H9 (cell line): Measurements from ENCODE around the gene ARHGDIA. TPM values are rescaled to one million over a fixed set of nuclear protein-coding genes. Genes with fewer than 3 reads are reported as not detected.

ENCODE experiments used
- DNase-seq: peaks from one replicate; pipeline ENCODE4 v3.0.0-alpha.2; 2017
- H2AFZ ChIP-seq: one replicate; pipeline ENCODE4 v1.6.1; 2013; ENCODE audit warnings: mild to moderate bottlenecking, low read length, control low read depth, moderate library complexity
- H2AK5ac ChIP-seq: 2 replicates; pipeline ENCODE4 v1.6.1; 2013; ENCODE audit warnings: low read length, control low read depth, mixed read lengths; ENCODE audit not compliant: insufficient read length
- H2BK120ac ChIP-seq: one replicate; pipeline ENCODE4 v1.6.1; 2013; ENCODE audit warnings: low read depth, mild to moderate bottlenecking, low read length, control low read depth, inconsistent platforms; ENCODE audit not compliant: poor library complexity, severe bottlenecking
- H2BK12ac ChIP-seq: 2 replicates; pipeline ENCODE4 v1.6.1; 2013; ENCODE audit warnings: low read length, control low read depth, mixed read lengths, low read depth; ENCODE audit not compliant: insufficient read length
- H2BK15ac ChIP-seq: 2 replicates; pipeline ENCODE4 v1.6.1; 2013; ENCODE audit warnings: low read depth, low read length, control low read depth
- H2BK20ac ChIP-seq: one replicate; pipeline ENCODE4 v1.6.1; 2013; ENCODE audit warnings: low read depth, mild to moderate bottlenecking, low read length, control low read depth, inconsistent platforms; ENCODE audit not compliant: poor library complexity, severe bottlenecking
- H2BK5ac ChIP-seq: 2 replicates; pipeline ENCODE4 v1.6.1; 2013; ENCODE audit warnings: low read length, control low read depth, mixed read lengths; ENCODE audit not compliant: insufficient read length
- H3K14ac ChIP-seq: 2 replicates; pipeline ENCODE4 v1.6.1; 2013; ENCODE audit warnings: low read length, control low read depth; ENCODE audit not compliant: insufficient read depth
- H3K18ac ChIP-seq: 2 replicates; pipeline ENCODE4 v1.6.1; 2013; ENCODE audit warnings: low read depth, mild to moderate bottlenecking, mixed read lengths, low read length, control low read depth; ENCODE audit not compliant: insufficient read length
- H3K23ac ChIP-seq: 2 replicates; pipeline ENCODE4 v1.6.1; 2013; ENCODE audit warnings: low read length, control low read depth, mixed read lengths, low read depth; ENCODE audit not compliant: insufficient read length
- H3K23me2 ChIP-seq: 2 replicates; pipeline ENCODE4 v1.6.1; 2013; ENCODE audit warnings: low read depth, mild to moderate bottlenecking, mixed read lengths, low read length, control low read depth; ENCODE audit not compliant: insufficient read length, poor library complexity, severe bottlenecking
- H3K27ac ChIP-seq: 2 replicates; pipeline ENCODE4 v1.5.1; 2013; ENCODE audit warnings: low read length, control low read depth, mixed read lengths, low read depth; ENCODE audit not compliant: insufficient read length
- H3K27me3 ChIP-seq: 2 replicates; pipeline ENCODE4 v1.6.1; 2013; ENCODE audit warnings: low read length, control low read depth, inconsistent platforms; ENCODE audit not compliant: insufficient read depth
- H3K4ac ChIP-seq: 2 replicates; pipeline ENCODE4 v1.6.1; 2013; ENCODE audit warnings: low read depth, mild to moderate bottlenecking, control low read depth, inconsistent platforms, low read length, moderate library complexity
- H3K4me1 ChIP-seq: 2 replicates; pipeline ENCODE4 v1.6.1; 2013; ENCODE audit warnings: low read length, control low read depth, inconsistent platforms; ENCODE audit not compliant: insufficient read depth
- H3K4me2 ChIP-seq: 2 replicates; pipeline ENCODE4 v1.6.1; 2013; ENCODE audit warnings: low read length, control low read depth, mixed read lengths; ENCODE audit not compliant: insufficient read length, insufficient read depth
- H3K56ac ChIP-seq: 2 replicates; pipeline ENCODE4 v1.6.1; 2013; ENCODE audit warnings: low read depth, mild to moderate bottlenecking, mixed read lengths, low read length, control low read depth; ENCODE audit not compliant: insufficient read length
- H3K79me1 ChIP-seq: 2 replicates; pipeline ENCODE4 v1.6.1; 2013; ENCODE audit warnings: low read depth, mild to moderate bottlenecking, moderate library complexity, low read length, control low read depth, inconsistent platforms; ENCODE audit not compliant: insufficient read depth, poor library complexity, severe bottlenecking
- H3K79me2 ChIP-seq: 2 replicates; pipeline ENCODE4 v1.6.1; 2013; ENCODE audit warnings: low read length, control low read depth, inconsistent platforms; ENCODE audit not compliant: insufficient read depth
- H3K9ac ChIP-seq: 2 replicates; pipeline ENCODE4 v1.6.1; 2013; ENCODE audit warnings: low read length, control low read depth, mixed read lengths; ENCODE audit not compliant: insufficient read length; ENCODE audit errors: extremely low read depth
- H3K9me3 ChIP-seq: one replicate; pipeline ENCODE4 v1.6.1; 2013; ENCODE audit warnings: low read depth, low read length, inconsistent platforms; ENCODE audit not compliant: control insufficient read depth
- H3T11ph ChIP-seq: one replicate; pipeline ENCODE4 v1.6.1; 2013; ENCODE audit warnings: mild to moderate bottlenecking, low read length, control low read depth, inconsistent platforms
- H4K20me1 ChIP-seq: one replicate; pipeline ENCODE4 v1.6.1; 2013; ENCODE audit not compliant: control insufficient read depth, insufficient read length, insufficient read depth
- H4K5ac ChIP-seq: 2 replicates; pipeline ENCODE4 v1.6.1; 2013; ENCODE audit warnings: low read depth, mild to moderate bottlenecking, mixed read lengths, low read length, control low read depth; ENCODE audit not compliant: insufficient read length
- H4K8ac ChIP-seq: replicated peaks from 2 replicates; pipeline ENCODE4 v1.6.1; 2013; ENCODE audit warnings: low read length, control low read depth, mixed read lengths, low read depth; ENCODE audit not compliant: insufficient read length
- H4K91ac ChIP-seq: 2 replicates; pipeline ENCODE4 v1.6.1; 2013; ENCODE audit warnings: low read depth, mild to moderate bottlenecking, moderate library complexity, mixed read lengths, low read length, control low read depth; ENCODE audit not compliant: insufficient read length
- H3K27ac Mint-ChIP-seq, 3 experiments: 2 replicates in 2 of 3; 3 replicates in 1 of 3; pipeline ENCODE4 v1.8.0; 2020 to 2021; ENCODE audit warnings: mixed read lengths in 3 of 3, mild to moderate bottlenecking in 1 of 3, moderate library complexity in 1 of 3
- H3K27me3 Mint-ChIP-seq: 2 replicates; pipeline ENCODE4 v1.8.0; 2021; ENCODE audit warnings: low read depth, mild to moderate bottlenecking, moderate library complexity, mixed read lengths
- H3K36me3 Mint-ChIP-seq, 3 experiments: 2 replicates in 2 of 3; 3 replicates in 1 of 3; pipeline ENCODE4 v1.8.0; 2020 to 2021; ENCODE audit warnings: low read depth in 3 of 3, mixed read lengths in 3 of 3; ENCODE audit not compliant: insufficient read depth in 1 of 3
- H3K4me1 Mint-ChIP-seq, 2 experiments: 2 replicates each; pipeline ENCODE4 v1.8.0; 2020; ENCODE audit warnings: mixed read lengths in 2 of 2
- H3K4me3 Mint-ChIP-seq, 2 experiments: 2 replicates in 1 of 2; 3 replicates in 1 of 2; pipeline ENCODE4 v1.8.0; 2020 to 2021; ENCODE audit warnings: mild to moderate bottlenecking in 2 of 2, mixed read lengths in 2 of 2, moderate library complexity in 1 of 2
- H3K9me3 Mint-ChIP-seq, 2 experiments: 2 replicates in 1 of 2; 3 replicates in 1 of 2; pipeline ENCODE4 v1.8.0; 2020; ENCODE audit warnings: mild to moderate bottlenecking in 2 of 2, mixed read lengths in 2 of 2, moderate library complexity in 1 of 2
- WGBS: extraction: QIAGEN DNeasy Blood & Tissue Kit; methylation state at CpG from one replicate; pipeline ENCODE4 v1.1.7; 2013; ENCODE audit warnings: missing lambda C conversion rate, low lambda C conversion rate, mixed read lengths; ENCODE audit not compliant: insufficient read length; ENCODE audit errors: extremely low coverage; 5-methylcytosine and 5-hydroxymethylcytosine counted together
- total RNA-seq: library from RNA; stranded (reverse); gene quantifications from 2 replicates; pipeline ENCODE4 v1.2.1, GENCODE V29; 2021
- TF ChIP-seq, protein P1 (sequence below): fragments of 200-600 bp; sonication (generic); conservative IDR thresholded peaks from 3 replicates; pipeline ENCODE4 v1.8.0; 2021; ENCODE audit warnings: antibody characterized with exemption, mild to moderate bottlenecking

Gene ARHGDIA
- total RNA-seq, 1 experiment from 2014 or later: 247 TPM

- no peaks in the 10 kb centered on the region for H3K79me1 ChIP-seq
- Mint-ChIP-seq H3K4me1 (peaks cover 3% of the 10 kb centered on the region in 2 experiments; a peak in 2 of 4 replicates), H3K9me3 (no peaks in the 10 kb centered on the region), H3K27me3 (no peaks in the 10 kb centered on the region), H3K4me3 (no peak overlapping the region; a peak in 1 of 5 replicates), H3K27ac (no peak overlapping the region), H3K36me3 (peaks cover 19 to 57% (median 42%) of the 10 kb centered on the region in 3 experiments; a peak in 6 of 7 replicates)
- H3K4me2 ChIP-seq: no peak overlapping the region
- H3K23ac ChIP-seq: no peak overlapping the region
- no peak overlapping the region for H3K4ac ChIP-seq
- no peak for DNase-seq
- H3K4me1 ChIP-seq: no peaks in the 10 kb centered on the region
- H2BK15ac ChIP-seq: no peak overlapping the region
- H2AFZ ChIP-seq: no peak overlapping the region
- H4K20me1 ChIP-seq: no peaks in the 10 kb centered on the region
- H3K18ac ChIP-seq: no peak overlapping the region
- no peak overlapping the region for H2BK12ac ChIP-seq
- H2BK120ac ChIP-seq: no peak overlapping the region
- TF ChIP-seq, protein P1, sequence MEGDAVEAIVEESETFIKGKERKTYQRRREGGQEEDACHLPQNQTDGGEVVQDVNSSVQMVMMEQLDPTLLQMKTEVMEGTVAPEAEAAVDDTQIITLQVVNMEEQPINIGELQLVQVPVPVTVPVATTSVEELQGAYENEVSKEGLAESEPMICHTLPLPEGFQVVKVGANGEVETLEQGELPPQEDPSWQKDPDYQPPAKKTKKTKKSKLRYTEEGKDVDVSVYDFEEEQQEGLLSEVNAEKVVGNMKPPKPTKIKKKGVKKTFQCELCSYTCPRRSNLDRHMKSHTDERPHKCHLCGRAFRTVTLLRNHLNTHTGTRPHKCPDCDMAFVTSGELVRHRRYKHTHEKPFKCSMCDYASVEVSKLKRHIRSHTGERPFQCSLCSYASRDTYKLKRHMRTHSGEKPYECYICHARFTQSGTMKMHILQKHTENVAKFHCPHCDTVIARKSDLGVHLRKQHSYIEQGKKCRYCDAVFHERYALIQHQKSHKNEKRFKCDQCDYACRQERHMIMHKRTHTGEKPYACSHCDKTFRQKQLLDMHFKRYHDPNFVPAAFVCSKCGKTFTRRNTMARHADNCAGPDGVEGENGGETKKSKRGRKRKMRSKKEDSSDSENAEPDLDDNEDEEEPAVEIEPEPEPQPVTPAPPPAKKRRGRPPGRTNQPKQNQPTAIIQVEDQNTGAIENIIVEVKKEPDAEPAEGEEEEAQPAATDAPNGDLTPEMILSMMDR: no peak
- H4K8ac ChIP-seq: no peak overlapping the region
- H3T11ph ChIP-seq: no peak overlapping the region
- no peak overlapping the region for H2BK5ac ChIP-seq
- H3K27me3 ChIP-seq: no peaks in the 10 kb centered on the region
- H3K27ac ChIP-seq: no peak overlapping the region
- WGBS: no CpG with 5 or more reads among the region's 13 CpGs
- no peaks in the 10 kb centered on the region for H3K79me2 ChIP-seq
- no peaks in the 10 kb centered on the region for H3K23me2 ChIP-seq
- no peak overlapping the region for H3K56ac ChIP-seq
- H3K9me3 ChIP-seq: no peaks in the 10 kb centered on the region
- no peak overlapping the region for H4K5ac ChIP-seq
- no peak overlapping the region for H4K91ac ChIP-seq
- no peak overlapping the region for H2BK20ac ChIP-seq
- no peak overlapping the region for H3K9ac ChIP-seq
- H3K14ac ChIP-seq: no peak overlapping the region
- no peak overlapping the region for H2AK5ac ChIP-seq
Measured at GRCh38 chr17:81844887-81845286, 26.2 kb downstream of the ARHGDIA start.
